Keratinocyte (primary cell): ENCODE data around the gene NETO2. TPM values are rescaled to one million over a fixed set of nuclear protein-coding genes. Genes with fewer than 3 reads are reported as not detected.

Source experiments
- DNase-seq: peaks from one replicate; pipeline ENCODE4 v3.0.0-alpha.2; 2011; ENCODE audit warnings: low read depth, missing footprints, low spot score
- FAIRE-seq: peaks from 2 replicates; lab custom pipeline; 2011; peaks lifted over from hg19 to GRCh38; lab: Jason Lieb, UNC
- H2AFZ ChIP-seq: 2 replicates; pipeline ENCODE4 v1.6.0; 2012; ENCODE audit warnings: low read length, control low read depth, inconsistent platforms; ENCODE audit not compliant: control insufficient read depth
- H3K27ac ChIP-seq: 2 replicates; pipeline ENCODE4 v1.5.1; 2011; ENCODE audit warnings: low read length; ENCODE audit not compliant: control insufficient read depth, insufficient read depth
- H3K27me3 ChIP-seq: 3 replicates; pipeline ENCODE4 v1.6.0; 2011; ENCODE audit warnings: low read length; ENCODE audit not compliant: control insufficient read depth, insufficient read depth; ENCODE audit errors: extremely low read depth
- H3K36me3 ChIP-seq, 2 experiments: 2 replicates in 1 of 2; 3 replicates in 1 of 2; pipeline ENCODE4 v1.5.1; 2011; ENCODE audit warnings: low read length in 2 of 2, mild to moderate bottlenecking in 1 of 2; ENCODE audit not compliant: control insufficient read depth in 2 of 2, insufficient read depth in 2 of 2; ENCODE audit errors: extremely low read depth in 1 of 2
- H3K4me1 ChIP-seq: 3 replicates; pipeline ENCODE4 v1.5.1; 2011; ENCODE audit warnings: low read length; ENCODE audit not compliant: control insufficient read depth, insufficient read depth; ENCODE audit errors: extremely low read depth
- H3K4me2 ChIP-seq: 3 replicates; pipeline ENCODE4 v1.6.0; 2011; ENCODE audit warnings: low read depth, low read length; ENCODE audit not compliant: control insufficient read depth, insufficient read depth; ENCODE audit errors: extremely low read depth
- H3K4me3 ChIP-seq, 3 experiments: fragments of 200-600 bp in 1 of 3; sonication (generic) in 1 of 3; 2 replicates in 2 of 3; 3 replicates in 1 of 3; pipeline ENCODE4 v1.5.1; 2011 to 2016; ENCODE audit warnings: low read length in 3 of 3, mild to moderate bottlenecking in 3 of 3, control low read depth in 2 of 3, inconsistent platforms in 1 of 3, low read depth in 1 of 3, mixed read lengths in 1 of 3, mixed run types in 1 of 3, moderate library complexity in 1 of 3; ENCODE audit not compliant: control insufficient read depth in 2 of 3, insufficient read depth in 2 of 3; ENCODE audit errors: extremely low read depth in 1 of 3
- H3K79me2 ChIP-seq: 2 replicates; pipeline ENCODE4 v1.6.0; 2012; ENCODE audit warnings: low read length; ENCODE audit not compliant: control insufficient read depth, insufficient read depth
- H3K9ac ChIP-seq: 3 replicates; pipeline ENCODE4 v1.6.0; 2011; ENCODE audit warnings: low read length; ENCODE audit not compliant: control insufficient read depth, insufficient read depth; ENCODE audit errors: extremely low read depth
- H3K9me1 ChIP-seq: 3 replicates; pipeline ENCODE4 v1.6.0; 2011; ENCODE audit warnings: low read length; ENCODE audit not compliant: control insufficient read depth, insufficient read depth; ENCODE audit errors: extremely low read depth
- H3K9me3 ChIP-seq: 2 replicates; pipeline ENCODE4 v1.5.1; 2012; ENCODE audit warnings: low read depth, low read length; ENCODE audit not compliant: control insufficient read depth
- H4K20me1 ChIP-seq: 3 replicates; pipeline ENCODE4 v1.6.0; 2011; ENCODE audit warnings: low read length; ENCODE audit not compliant: control insufficient read depth, insufficient read depth; ENCODE audit errors: extremely low read depth
- EZH2 ChIP-seq: IDR thresholded peaks from one replicate; pipeline ENCODE4 v1.6.1; 2012; ENCODE audit warnings: inconsistent platforms, mild to moderate bottlenecking, low read length, moderate library complexity
- dilution Hi-C: fragments of 300-500 bp; cut with MboI; formaldehyde crosslinking; loops from one replicate; pipeline ENCODE4 v1.7.0; 2020; ENCODE audit warnings: low sequenced_read_pairs; ENCODE audit not compliant: extremely low pct_ligation_motif_present
- polyA plus RNA-seq, 5 experiments: library from polyadenylated mRNA; depleted of rRNA in 3 of 5; stranded (reverse) in 3 of 5; stranded (forward) in 1 of 5; unstranded in 1 of 5; fragments of >200 nt; gene quantifications; 1 replicate in 1 of 5; 2 replicates in 3 of 5; 3 replicates in 1 of 5; pipeline versions ENCODE4 v1.2.1 to v1.2.3, GENCODE V29; 2011 to 2012; ENCODE audit warnings: missing spikeins in 2 of 5, low read depth in 1 of 5, low replicate concordance in 1 of 5
- TF ChIP-seq, protein P1 (sequence below), 3 experiments: IDR thresholded peaks in 1 of 3; conservative IDR thresholded peaks in 1 of 3; optimal IDR thresholded peaks in 1 of 3; 2 replicates in 2 of 3; 3 replicates in 1 of 3; pipeline versions ENCODE3 to v1.5.1; 2011; ENCODE audit warnings: low read length in 3 of 3, mild to moderate bottlenecking in 3 of 3, moderate library complexity in 2 of 3, control low read depth in 1 of 3, inconsistent platforms in 1 of 3; ENCODE audit not compliant: insufficient read depth in 2 of 3; ENCODE audit errors: extremely low read depth in 1 of 3

Gene NETO2
- polyA plus RNA-seq, 1 donor (not counting 4 experiments of a cell fraction or from before 2014, with no cell fraction given): 74.4 TPM

DNA sequence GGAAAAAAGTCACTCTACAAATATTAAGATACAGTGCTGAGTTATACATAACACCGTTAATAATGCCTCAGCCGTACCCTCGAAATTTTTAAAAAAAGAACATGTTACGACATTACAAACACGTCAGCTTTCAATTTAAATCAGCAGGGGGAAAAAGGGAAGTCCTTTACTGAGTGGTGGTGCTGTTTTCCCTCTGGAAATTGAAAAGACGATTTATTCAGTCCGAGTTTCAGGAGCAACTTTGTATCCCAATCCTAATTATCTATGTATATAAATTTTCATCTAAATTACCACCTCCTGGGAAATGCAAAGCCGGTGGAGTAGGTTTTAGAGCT is 1.3 kb downstream of the NETO2 start:
- no peak for TF ChIP-seq EZH2
- TF ChIP-seq, protein P1, sequence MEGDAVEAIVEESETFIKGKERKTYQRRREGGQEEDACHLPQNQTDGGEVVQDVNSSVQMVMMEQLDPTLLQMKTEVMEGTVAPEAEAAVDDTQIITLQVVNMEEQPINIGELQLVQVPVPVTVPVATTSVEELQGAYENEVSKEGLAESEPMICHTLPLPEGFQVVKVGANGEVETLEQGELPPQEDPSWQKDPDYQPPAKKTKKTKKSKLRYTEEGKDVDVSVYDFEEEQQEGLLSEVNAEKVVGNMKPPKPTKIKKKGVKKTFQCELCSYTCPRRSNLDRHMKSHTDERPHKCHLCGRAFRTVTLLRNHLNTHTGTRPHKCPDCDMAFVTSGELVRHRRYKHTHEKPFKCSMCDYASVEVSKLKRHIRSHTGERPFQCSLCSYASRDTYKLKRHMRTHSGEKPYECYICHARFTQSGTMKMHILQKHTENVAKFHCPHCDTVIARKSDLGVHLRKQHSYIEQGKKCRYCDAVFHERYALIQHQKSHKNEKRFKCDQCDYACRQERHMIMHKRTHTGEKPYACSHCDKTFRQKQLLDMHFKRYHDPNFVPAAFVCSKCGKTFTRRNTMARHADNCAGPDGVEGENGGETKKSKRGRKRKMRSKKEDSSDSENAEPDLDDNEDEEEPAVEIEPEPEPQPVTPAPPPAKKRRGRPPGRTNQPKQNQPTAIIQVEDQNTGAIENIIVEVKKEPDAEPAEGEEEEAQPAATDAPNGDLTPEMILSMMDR (optimal IDR thresholded peaks at IDR 0.05 in 1 of 3, IDR thresholded peaks at IDR 0.05 in 1 of 3, conservative IDR thresholded peaks at IDR 0.05 in 1 of 3; ENCODE audit: extremely low read depth in 1 of 3, insufficient read depth in 2 of 3, low read length in 3 of 3): no peak
- Histone ChIP-seq H3K9me3 (no peaks in the 10 kb centered on the region), H3K79me2 (peaks cover 53% of the 10 kb centered on the region), H3K9ac (peak overlapping the region; percentile 78), H3K9me1 (peaks cover 4% of the 10 kb centered on the region), H4K20me1 (no peaks in the 10 kb centered on the region), H3K27me3 (no peaks in the 10 kb centered on the region), H3K4me2 (peak overlapping the region; percentile 89), H3K36me3 (no peaks in the 10 kb centered on the region), H3K4me1 (peaks cover 39% of the 10 kb centered on the region), H3K4me3 (peak overlapping the region; percentile 66 to 84 (median 68)), H3K27ac (peak overlapping the region; percentile 71), H2AFZ (no peak overlapping the region)
- FAIRE-seq (no peak), DNase-seq (no peak)
- dilution Hi-C loops: no loop called here

DNA sequence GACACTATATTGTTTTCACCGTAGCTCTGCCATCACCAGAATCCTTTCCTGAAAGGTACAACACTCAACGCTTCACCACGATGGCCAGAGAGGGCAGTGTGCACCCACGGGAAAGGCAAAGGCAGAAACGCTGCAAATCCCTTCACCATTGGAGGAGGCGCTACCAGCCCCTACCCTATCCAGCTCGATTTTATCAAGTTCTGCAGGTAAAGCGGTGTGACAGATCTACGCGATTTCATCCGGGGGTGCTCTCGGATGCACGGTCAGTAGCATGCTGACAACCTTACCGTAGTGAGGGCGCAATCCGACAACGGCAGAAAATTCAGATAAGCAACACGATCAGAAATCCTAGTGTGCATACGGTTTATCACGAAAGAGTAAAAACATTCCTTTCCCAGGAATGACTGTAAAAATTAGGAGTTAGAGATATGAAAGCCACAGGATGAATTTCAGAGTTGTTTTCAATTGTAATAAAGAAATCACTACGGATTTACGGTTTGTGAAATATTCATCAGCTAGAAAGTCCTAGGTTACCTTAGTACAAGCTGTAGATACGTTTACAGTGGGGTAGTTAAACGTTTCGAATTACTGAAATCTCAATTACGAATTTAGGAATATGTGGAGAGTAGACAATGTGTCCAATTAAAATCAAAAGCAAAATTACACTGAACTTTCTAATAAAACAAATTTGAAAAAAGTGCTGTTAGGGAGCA is 1.8 kb downstream of the NETO2 start:
- Histone ChIP-seq H3K4me2 (peak overlapping the region; percentile 89), H3K4me3 (peak overlapping the region; percentile 66 to 84 (median 68)), H4K20me1 (no peaks in the 10 kb centered on the region), H3K79me2 (peaks cover 58% of the 10 kb centered on the region), H3K9me1 (peaks cover 4% of the 10 kb centered on the region), H3K27ac (peak overlapping the region; percentile 71), H3K4me1 (peaks cover 43% of the 10 kb centered on the region), H3K27me3 (no peaks in the 10 kb centered on the region), H3K9me3 (no peaks in the 10 kb centered on the region), H3K9ac (peak overlapping the region; percentile 78), H2AFZ (no peak overlapping the region), H3K36me3 (no peaks in the 10 kb centered on the region)
- FAIRE-seq (peak; percentile 91), DNase-seq (peak; percentile 52)
- TF ChIP-seq, protein P1 (optimal IDR thresholded peaks at IDR 0.05 in 1 of 3, IDR thresholded peaks at IDR 0.05 in 1 of 3, conservative IDR thresholded peaks at IDR 0.05 in 1 of 3; ENCODE audit: extremely low read depth in 1 of 3, insufficient read depth in 2 of 3, low read length in 3 of 3): peak; percentile 97
- TF ChIP-seq EZH2: no peak
- dilution Hi-C loops: no loop called here
